Activated CD4-positive, alpha-beta T cell treated with anti-CD3 and anti-CD28 coated beads for 4 hours (primary cell): ENCODE data around the gene DBR1.

ENCODE experiments used
- DNase-seq, 2 donors: peaks; one replicate each; pipeline ENCODE4 v3.0.0-alpha.2; 2020

Gene DBR1, protein sequence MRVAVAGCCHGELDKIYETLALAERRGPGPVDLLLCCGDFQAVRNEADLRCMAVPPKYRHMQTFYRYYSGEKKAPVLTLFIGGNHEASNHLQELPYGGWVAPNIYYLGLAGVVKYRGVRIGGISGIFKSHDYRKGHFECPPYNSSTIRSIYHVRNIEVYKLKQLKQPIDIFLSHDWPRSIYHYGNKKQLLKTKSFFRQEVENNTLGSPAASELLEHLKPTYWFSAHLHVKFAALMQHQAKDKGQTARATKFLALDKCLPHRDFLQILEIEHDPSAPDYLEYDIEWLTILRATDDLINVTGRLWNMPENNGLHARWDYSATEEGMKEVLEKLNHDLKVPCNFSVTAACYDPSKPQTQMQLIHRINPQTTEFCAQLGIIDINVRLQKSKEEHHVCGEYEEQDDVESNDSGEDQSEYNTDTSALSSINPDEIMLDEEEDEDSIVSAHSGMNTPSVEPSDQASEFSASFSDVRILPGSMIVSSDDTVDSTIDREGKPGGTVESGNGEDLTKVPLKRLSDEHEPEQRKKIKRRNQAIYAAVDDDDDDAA

DNA sequence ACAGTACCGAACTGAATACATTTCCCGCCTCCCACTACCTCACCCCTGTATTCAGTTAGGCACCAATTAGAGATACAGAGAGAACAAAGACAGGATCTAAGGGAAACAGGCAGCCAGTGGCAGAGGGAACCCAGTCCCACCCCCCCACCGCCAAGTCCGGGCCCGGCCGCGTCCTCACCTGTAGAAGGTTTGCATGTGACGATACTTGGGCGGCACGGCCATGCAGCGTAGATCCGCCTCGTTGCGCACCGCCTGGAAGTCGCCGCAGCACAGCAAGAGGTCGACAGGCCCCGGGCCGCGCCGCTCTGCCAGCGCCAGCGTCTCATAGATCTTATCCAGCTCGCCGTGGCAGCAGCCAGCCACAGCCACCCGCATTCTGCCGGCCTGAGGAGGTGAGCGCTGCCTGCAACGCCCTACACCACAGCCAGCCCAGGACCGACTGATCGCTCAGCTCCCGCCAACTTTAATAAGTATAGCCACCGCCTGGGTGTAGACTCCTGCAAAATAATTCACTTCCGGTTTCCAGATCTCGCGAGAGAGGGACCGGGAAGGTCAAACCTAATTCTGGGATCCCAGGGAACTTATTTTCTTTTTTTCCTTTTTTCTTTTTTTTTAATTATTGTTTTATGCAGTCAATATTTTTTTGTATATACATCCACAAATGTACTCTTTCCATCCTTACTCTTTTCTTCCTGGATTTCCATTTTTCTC lies at the start of gene DBR1:
TSS of gene DBR1 (minus strand) at position 501 of the 711 bp plus-strand sequence. CDS start at position 375, 126 bp downstream.
- DNase-seq = peak; percentile 75 to 82

DNA sequence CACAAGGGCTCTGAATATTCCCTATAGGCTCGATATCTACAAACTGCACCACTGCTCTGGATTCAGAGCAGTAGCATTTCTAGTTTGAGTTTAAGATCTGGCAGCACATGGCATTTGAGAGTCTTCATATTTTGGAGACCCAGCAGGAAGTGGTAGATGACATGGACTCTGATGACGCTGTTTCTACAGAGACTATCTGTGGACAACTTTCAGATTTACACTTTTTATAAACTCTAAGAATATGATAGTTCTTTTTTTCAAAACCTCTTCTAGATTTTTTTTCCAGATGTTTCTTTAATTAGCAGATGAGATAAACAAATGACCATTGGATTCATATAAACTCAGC lies 48.2 kb upstream of the DBR1 start:
- DNase-seq = no peak

DNA sequence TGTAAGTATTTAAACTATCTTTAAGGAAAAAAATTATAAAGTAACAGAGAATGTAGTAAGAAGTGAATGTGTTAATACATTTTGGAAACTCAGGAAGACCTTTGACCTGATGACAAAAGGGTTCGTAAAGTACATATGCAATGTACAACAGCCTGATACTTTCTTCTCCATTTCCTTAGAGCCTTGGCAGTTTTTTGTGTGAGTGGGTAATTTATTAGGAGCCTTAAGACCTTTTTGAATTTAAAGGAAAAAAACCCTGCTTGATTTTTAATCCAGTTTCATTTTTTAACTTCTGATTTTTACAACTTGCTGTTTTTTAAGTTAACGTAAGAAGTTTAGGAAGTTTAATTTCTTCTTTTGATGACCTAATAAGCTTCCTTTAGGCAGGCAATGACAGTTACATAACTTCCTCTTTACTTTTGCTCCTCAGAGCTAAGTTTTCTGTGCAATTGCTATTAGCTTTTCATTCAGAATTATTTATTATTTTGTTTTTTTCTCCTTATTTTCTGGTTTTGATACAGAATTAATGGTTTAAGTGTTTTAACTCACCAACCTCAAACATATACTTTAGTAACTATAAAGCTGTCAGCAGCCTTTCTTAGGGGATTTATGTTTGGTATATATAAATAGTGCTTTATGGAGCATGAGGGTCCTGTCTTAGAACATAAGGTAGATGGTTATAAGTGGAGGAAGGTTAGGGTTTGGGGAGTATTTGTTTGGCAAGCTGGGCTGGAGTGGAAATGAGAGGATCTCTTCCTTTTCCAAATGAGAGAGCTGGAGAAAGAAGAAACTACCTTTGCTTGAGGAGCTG lies 47.6 kb upstream of the DBR1 start:
- DNase-seq = no peak

DNA sequence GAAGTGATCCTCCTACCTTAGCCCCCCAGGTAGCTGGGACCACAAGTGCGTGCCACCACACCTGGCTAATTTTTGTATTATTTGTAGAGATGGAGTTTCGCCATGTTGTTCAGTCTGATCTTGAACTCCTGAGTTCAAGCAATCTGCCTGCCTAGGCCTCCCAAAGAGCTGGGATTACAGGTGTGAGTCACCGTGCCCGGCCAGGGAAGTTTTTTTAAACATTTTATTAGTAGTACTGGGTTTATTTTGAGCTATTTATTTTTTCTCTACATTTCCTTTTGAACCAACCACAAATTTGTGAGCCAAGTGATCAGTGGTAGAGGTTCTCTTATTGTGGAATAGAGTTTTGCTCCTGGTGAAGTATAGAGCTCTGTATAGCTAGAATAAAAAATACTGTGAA lies 46.1 kb upstream of the DBR1 start:
- DNase-seq = no peak

DNA sequence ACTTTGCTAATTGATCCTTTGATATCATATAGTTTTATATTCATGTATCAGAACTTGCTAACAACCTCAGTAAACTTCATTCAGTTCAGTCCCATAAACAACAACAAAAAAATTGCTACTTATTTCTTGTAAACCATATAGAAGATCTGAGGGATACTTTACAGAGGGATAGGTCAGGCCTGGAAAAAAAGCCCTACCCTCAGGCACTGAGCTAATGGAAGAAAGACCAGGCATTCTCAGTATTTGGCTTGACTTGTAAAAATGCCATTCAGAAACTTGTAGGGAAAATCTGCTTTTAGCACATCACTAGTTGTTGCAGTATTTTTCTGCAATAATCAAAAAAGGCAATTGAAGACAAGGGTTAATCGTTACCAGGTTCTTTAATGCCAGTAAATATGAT lies 45.5 kb upstream of the DBR1 start:
- no peak for DNase-seq

DNA sequence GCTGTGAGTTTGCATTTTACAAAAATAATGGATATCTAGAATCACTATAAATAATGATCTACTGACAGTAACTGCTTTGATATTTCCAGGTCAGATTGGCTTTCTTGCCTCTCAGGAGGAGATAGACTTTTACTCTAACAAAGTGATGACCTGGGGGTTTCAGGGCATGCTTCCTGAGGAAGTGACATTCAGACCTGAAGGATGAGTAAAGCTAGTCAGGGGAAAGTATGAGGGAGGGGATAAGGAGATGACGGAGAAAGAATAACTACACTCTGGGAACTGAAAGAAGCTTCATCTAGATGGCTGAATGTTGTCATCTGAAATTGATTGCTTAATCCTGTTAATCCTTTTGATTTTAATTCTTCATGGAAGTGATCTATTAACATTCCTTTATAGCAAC lies 44.5 kb upstream of the DBR1 start:
- DNase-seq = no peak

DNA sequence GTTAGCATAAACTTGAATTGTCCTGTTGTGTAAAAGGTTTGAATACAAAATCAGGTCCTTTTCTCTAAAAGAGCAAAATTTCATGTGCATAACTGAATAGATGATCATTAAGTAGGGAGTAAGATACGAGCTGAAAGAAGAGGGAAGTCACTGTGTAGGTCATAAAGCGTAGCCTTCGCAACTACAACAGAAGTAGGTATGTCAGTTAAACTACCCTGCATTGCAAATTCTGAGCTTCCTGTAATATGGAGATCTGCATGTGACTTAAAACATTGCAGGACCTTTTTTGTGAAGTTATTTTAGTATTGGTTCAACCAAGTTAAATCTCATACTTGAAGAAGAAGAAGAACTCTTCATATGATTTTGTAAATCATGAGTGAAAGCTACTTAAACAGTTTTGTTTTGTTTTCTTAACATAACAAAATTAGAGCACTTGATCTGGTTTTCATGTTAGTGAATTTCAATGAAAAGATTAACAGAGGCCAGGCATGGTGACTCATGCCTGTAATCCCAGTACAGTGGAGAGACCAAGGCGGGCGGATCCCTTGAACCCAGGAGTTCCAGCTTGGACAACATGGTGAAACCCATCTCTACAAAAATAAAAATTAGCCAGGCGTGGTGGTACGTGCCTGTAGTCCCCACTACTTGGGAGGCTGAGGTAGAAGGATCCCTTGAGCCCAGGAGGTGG lies 38.8 kb upstream of the DBR1 start:
- DNase-seq = no peak

DNA sequence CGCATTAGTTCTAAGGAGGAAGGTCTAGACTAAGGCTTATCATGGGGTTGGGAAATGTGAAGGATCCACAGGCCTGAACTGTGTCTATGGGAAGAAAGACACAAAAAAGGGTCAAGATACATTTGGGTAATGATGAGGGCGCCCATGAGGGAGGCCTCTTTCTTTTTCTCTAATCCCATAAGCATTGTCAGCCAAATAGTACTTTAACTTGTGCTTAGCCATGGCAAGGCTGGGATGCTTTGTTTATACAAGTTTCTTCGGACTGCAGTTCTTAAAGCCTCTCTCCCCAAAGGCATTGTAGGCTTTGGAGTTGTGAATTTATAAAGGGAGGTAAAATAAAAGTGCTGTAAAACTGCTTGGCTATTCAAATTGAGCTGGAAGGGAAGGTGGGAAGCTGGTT lies 35.8 kb upstream of the DBR1 start:
- no peak for DNase-seq

DNA sequence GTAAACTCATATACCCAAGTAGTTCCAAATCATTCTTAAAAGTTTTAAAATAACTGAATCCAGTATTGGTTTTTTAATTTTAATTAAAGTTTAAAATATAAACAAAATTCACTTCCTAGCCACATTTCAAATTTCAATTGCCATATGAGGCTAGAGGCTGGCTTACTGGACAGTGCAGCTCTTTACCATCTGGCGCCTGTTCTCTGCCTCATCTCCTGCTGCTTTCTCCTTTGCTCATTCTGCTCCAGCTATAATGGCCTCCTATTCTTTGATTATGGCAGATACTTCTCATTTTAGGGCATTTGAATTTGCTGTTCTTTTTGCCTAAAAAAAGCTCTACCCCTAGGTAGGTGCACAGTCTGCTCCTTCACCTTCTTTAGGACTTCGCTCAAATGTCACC lies 31.5 kb upstream of the DBR1 start:
- DNase-seq = no peak

DNA sequence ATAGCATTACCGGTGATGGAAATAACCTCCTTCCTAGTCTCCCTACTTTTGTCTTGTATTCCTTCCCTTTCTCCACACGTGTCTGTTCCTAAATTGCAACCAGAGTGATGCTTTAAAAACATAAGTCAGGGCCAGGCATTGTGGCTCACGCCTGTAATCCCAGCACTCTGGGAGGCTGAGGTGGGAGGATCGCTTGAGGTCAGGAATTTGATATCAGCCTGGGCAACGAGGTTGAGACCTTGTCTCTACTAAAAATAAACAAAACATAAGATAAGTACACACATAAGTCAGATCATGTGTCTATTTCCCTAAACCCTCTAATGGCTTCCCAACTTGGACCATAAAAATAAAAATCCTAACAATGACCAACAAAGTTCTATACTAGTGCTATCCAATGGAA lies 30.8 kb upstream of the DBR1 start:
- DNase-seq = no peak

DNA sequence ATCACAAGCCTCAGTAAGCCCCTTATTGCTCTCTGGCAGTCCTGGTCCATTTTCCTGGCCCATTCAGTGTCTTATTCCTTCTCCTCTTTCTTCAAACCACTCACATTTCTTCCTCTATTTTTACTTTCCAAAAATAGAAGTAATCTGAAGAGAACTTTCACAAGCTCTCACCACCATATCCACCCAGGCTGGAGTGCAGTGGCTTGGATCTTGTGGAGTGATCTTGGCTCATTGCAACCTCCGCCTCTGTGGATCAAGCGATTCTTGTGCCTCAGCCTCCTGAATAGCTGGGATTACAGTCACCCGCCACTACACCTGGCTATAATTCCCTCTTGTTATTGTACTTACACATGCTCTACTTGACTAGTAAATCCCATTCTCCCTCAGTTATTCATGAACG lies 29.2 kb upstream of the DBR1 start:
- DNase-seq = no peak

DNA sequence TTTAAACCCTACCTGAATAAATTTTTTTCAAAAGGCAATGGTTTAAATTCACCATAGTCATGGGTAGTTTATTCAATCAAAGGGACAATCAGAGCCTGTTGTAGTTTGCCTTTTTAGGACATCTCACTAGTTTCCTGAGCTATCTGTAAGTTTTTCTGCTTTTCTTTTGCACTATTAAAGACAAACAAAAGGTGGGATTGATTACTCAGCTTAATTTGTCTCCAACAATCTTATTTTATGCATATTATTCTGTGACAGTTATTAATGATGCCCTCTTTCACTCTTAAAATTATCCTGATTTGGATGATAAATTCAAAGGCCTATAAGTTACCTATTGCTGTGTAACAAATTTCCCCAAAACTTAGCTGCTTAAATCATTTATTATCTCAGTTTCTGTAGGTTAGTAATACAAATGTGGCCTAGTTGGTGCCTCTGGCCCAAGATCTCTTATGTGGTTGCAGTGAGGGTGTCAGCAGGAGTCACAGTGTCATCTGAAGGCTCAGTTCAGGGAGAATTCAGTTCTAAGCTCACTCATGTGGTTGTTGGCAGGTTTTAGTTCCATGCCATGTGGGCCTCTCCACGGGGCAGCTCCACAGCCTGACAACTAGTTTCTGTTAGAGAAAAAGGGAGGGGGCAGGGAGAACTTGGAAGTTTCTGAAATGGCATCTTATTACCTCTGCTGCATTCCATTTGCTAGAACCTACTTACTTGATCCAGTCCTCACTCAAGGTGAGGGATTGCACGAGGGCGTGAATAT lies 28.4 kb upstream of the DBR1 start:
- no peak for DNase-seq

DNA sequence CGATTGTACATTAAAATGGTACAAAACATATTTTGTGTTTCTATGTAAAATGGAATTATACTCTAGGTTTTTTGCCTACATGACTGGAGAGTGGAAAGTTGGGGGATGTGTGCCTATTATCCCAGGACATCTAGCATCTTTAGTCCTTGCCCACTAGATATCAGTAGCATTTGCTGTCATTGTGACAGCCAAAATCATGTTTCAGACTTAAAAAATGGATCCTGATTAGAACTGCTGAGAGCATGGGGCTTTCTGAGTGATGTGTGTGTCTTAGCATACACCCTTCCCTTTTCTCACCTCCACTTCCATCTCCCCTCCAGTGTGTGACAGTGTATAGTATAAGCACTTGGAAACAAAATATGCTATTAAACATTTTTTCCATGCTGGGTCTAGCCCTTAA lies 25.7 kb upstream of the DBR1 start:
- DNase-seq = no peak

DNA sequence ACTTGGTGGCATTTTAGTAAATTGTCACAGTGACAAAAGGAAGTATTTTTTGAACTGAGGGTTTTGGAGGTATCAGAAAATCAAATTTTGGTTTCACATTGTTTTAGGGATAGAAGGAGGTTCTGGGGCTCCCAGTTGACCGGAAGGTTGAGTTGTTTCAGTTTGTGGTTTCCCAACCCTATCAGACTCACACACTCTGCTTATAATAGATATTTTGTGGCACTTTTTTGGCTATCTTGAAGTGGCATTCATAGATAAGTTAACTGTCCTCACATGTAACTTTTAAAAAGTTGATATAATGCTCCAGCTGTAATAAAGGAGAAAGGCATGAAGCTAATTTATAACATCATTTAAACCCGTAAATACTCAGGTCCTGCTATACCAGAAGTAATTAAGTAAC lies 25.1 kb upstream of the DBR1 start:
- no peak for DNase-seq

DNA sequence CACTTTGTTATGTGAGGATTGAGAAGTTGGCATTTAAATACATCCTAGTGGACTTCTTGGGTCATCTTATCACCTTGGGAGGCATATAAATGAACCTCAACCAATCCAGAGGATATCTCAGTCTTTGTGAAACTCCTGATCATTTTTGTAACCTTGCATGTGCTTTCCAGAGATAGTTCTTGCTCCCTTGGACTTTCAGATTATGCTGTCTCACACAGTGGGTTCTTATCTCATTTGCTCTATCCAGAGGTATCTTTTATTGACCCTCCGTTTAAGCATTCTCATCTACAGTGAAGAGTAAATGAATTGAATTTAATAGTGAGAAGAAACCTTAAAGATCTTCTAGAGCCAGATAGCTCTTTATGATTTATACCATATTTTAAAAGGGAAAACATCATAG lies 22.8 kb upstream of the DBR1 start:
- DNase-seq = no peak

DNA sequence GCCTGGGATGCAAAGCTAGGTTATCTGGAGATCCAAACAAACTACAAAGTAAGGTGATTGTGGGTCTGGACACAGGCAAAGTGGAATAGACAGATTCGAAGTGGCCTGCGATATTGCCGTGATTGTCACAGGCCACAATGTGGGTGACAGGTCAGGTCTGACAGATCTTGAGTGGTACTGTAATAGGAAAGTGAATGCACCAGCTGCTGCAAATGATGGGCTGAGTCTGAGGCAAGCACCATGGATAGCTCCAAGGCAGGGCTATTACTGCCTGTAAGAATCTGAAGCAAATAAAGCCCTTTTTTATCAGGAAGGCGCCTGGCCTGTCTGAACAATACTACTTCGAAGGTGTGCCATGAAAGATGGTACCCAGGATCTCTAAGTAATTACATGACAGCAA lies 22.3 kb upstream of the DBR1 start:
- DNase-seq = no peak

DNA sequence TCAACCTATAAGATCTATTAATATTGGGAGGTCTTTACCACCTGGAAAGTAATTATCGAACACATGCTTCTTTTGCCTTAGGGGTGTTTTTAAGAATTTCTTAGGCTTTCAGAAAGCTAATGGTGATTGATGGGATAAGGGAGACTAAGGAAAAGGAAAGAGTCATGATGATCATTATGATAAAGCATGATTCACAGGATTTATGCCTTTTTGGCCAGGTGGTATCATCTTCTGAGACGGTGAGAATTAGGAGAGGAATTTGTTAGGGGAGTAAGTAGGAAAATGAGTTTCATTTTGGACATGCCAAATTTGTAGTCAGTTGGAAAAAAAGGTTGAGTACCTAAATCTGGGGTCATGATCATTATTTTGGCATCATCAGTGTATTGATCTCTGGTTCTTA lies 21.3 kb upstream of the DBR1 start:
- DNase-seq = no peak

DNA sequence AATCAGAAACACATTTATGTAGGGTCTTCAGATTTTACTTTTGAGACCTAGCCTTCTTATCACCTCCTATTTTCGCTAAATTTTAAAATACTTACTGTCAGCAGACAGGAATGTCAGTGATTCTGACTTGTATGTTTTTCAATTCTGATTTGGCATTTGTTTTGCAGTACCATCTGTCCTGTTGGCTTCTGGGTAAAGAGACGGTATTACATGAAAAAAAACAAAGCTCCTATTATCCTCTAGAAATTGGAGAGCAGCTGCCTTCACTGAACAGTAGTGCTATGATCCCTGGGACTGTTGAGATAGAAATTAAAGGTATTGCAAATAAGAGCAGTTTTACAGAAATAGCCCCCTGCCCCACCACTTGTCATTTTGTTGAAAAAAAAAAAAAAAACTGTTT lies 20.8 kb upstream of the DBR1 start:
- no peak for DNase-seq

DNA sequence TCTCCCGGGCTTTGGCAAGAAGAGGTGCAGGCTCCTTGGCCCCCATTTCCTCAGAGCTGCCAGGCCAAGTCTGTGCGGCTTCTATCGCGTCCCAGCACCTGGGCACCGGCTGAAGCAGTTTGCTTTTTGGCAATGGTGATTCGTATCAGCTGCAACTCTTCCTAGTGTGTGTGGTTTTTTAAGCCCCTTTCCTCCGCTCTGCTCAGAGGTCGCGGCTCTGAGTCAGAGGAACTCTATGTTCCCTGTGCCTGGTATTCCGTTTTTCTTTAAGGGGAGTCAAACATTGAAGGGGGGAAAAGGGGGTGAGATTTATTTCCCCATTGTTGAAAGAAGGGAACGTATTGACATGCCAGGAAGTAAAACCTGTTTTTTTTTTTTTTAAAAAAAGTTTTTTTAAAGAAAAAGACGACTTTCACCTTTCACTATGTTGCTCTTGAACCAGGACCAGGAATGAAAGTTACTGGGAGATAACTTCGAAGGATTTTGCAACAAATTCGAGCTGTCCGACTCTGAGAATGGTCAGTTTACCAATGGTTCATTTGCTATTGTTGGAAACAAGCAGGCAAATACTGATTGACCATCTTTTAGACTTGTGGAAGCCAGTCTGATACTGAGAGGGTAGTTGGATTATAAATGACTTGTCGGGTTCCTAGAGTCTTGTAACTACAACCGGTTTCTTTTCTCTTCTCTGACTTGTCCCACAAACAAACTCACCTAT lies 13.5 kb upstream of the DBR1 start:
- no peak for DNase-seq

DNA sequence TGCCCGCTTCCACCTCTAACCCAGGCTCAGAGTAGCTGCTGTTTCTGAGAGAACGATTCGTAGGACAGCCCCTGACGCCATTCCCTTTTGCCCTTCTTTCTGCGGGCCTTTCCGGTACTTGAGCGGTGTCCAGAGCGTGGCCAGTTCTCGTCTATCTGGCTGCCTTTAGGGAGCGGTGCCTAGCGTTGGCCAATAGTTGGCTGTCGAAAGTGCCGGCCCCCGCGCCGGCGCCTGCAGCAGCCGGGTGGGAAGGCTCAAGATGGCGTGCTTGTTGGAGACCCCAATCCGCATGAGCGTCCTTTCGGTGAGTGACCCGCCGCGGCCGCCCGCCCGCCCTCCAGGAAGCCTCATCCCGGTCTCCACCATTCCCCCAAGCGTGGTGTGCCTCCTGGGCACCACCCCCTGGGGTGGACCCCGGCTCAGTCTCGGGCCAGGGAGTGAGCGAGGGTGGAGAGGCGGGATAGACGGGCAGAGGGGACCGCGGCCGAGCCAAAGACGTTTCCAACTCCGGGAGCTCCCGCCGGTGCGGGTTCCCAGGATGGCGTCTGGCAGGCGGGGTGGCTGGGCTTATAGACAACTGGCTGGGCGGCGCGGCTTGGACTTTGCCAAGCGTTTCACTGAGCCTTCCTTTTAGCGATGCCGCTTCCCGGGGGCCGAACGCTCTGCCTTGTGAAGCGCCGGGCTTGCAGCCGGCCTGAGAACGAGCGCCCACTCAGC lies 12.7 kb upstream of the DBR1 start, which contains the start of gene ARMC8:
TSS of gene ARMC8 (plus strand) at position 6 of the 717 bp plus-strand sequence. CDS start at position 260, 254 bp downstream.
- DNase-seq = peak; percentile 6 to 30
